Neural progenitor cell (in vitro differentiated cells): ENCODE results near the gene SCUBE3. TPM values are rescaled to one million over a fixed set of nuclear protein-coding genes. Genes with fewer than 3 reads are reported as not detected.

ENCODE experiments used
- DNase-seq: peaks from one replicate; pipeline ENCODE4 v3.0.0-alpha.2; 2016; ENCODE audit warnings: low spot score
- H2AFZ ChIP-seq: fragments of 200-600 bp; sonication (generic); replicated peaks from 2 replicates; pipeline ENCODE4 v1.6.1; 2016; ENCODE audit warnings: antibody characterized with exemption
- H3F3A ChIP-seq: fragments of 200-600 bp; sonication (generic); 2 replicates; pipeline ENCODE4 v1.6.1; 2016; ENCODE audit warnings: antibody characterized with exemption, low read depth
- H3K27ac ChIP-seq: fragments of 200-600 bp; sonication (generic); 2 replicates; pipeline ENCODE4 v1.5.1; 2016; ENCODE audit warnings: mild to moderate bottlenecking
- H3K27me3 ChIP-seq: fragments of 200-600 bp; sonication (generic); 2 replicates; pipeline ENCODE4 v1.6.1; 2016; ENCODE audit warnings: mild to moderate bottlenecking, moderate library complexity
- H3K36me3 ChIP-seq: fragments of 200-600 bp; sonication (generic); 2 replicates; pipeline ENCODE4 v1.5.1; 2016
- H3K4me1 ChIP-seq: fragments of 200-600 bp; sonication (generic); 2 replicates; pipeline ENCODE4 v1.6.1; 2016; ENCODE audit warnings: mixed run types
- H3K4me2 ChIP-seq: fragments of 200-600 bp; sonication (generic); 2 replicates; pipeline ENCODE4 v1.6.1; 2016
- H3K4me3 ChIP-seq: fragments of 200-600 bp; sonication (generic); 2 replicates; pipeline ENCODE4 v1.5.1; 2016
- H3K79me2 ChIP-seq: fragments of 200-600 bp; sonication (generic); 2 replicates; pipeline ENCODE4 v1.6.1; 2016; ENCODE audit warnings: low read depth
- H3K9ac ChIP-seq: fragments of 200-600 bp; sonication (generic); 2 replicates; pipeline ENCODE4 v1.6.1; 2016
- H3K9me3 ChIP-seq: fragments of 200-600 bp; sonication (generic); 2 replicates; pipeline ENCODE4 v1.5.1; 2016; ENCODE audit warnings: low read depth
- H4K20me1 ChIP-seq: fragments of 200-600 bp; sonication (generic); 2 replicates; pipeline ENCODE4 v1.6.1; 2016; ENCODE audit warnings: low read depth
- H3K27ac Mint-ChIP-seq: 3 replicates; pipeline ENCODE4 v1.8.0; 2021; ENCODE audit warnings: mixed read lengths
- H3K27me3 Mint-ChIP-seq: 2 replicates; pipeline ENCODE4 v1.8.0; 2022; ENCODE audit warnings: low read depth, mild to moderate bottlenecking, inconsistent platforms, moderate library complexity, mixed read lengths; ENCODE audit not compliant: insufficient read depth
- H3K36me3 Mint-ChIP-seq: 3 replicates; pipeline ENCODE4 v1.8.0; 2021; ENCODE audit warnings: mixed read lengths
- H3K4me1 Mint-ChIP-seq: 3 replicates; pipeline ENCODE4 v1.8.0; 2021; ENCODE audit warnings: mixed read lengths
- H3K4me3 Mint-ChIP-seq: 3 replicates; pipeline ENCODE4 v1.8.0; 2021; ENCODE audit warnings: mild to moderate bottlenecking, moderate library complexity, mixed read lengths
- H3K9me3 Mint-ChIP-seq: 3 replicates; pipeline ENCODE4 v1.8.0; 2020; ENCODE audit warnings: mixed read lengths
- EZH2 ChIP-seq: fragments of 200-600 bp; sonication (generic); IDR thresholded peaks from 2 replicates; pipeline ENCODE4 v1.6.1; 2017; ENCODE audit warnings: antibody characterized with exemption, mild to moderate bottlenecking, moderate library complexity
- EZH2phosphoT487 ChIP-seq: fragments of 200-600 bp; sonication (generic); IDR thresholded peaks from 2 replicates; pipeline ENCODE4 v1.6.1; 2017; ENCODE audit warnings: antibody characterized with exemption
- total RNA-seq: library from RNA; depleted of rRNA; stranded (reverse); fragments of >200 nt; gene quantifications from 2 replicates; pipeline ENCODE4 v1.2.3, GENCODE V29; 2015; ENCODE audit warnings: low replicate concordance
- TF ChIP-seq, protein P1 (sequence below): fragments of 200-600 bp; sonication (generic); IDR thresholded peaks from 2 replicates; pipeline ENCODE4 v1.5.1; 2017; ENCODE audit warnings: antibody characterized with exemption, mild to moderate bottlenecking

Gene SCUBE3
- 9.0 and 11.4 TPM in 2 replicates for total RNA-seq

DNA sequence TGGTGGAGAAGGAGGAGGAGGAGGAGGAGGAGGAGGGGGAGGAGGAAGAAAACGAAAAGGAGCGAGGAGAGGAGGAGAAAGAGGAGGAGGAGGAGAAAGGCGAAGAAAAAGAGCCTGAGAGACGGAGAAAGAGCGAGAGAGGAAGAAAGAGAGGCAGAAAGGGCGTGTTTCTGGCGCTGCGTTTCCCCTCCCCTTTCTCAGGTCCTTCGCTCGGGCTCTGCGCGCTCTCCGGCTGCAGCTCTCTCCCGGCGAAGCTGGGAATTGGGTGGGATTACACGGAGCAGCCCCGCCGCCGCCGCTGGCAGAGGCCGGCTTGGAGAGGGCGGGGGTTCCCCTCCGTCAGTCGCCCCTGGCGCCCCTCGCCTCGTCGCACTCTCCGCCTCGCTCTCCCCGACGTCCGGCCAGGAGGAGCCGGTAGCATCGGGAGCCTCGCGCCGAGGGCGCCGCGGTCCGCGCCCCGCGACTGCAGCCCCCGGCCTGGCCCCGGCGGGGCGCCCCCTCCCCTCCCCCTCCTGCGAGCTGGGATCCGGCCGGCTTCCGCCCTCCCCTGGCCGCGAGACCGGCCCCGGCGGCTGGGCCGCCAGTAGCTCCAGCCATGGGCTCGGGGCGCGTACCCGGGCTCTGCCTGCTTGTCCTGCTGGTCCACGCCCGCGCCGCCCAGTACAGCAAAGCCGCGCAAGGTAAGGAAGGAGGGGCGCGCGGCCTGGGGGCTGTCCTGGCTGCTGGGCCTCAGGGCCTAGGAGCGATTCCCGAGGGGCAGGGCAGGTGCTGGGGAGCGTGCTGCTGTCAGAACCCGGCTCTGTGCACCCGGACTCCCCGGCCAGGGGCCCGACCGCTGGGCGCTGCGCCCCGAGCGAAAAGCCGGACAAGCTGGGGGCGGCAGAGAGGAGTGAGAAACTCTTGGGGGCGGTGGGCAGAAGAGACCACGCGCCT is at the start of gene SCUBE3:
TSS of gene SCUBE3 (plus strand) at position 133 of the 933 bp plus-strand sequence. CDS start at position 596, 463 bp downstream.
- H3K4me1 ChIP-seq, result peaks cover 48% of the 10 kb centered on the region
- no peaks in the 10 kb centered on the region for H3K9me3 ChIP-seq
- H4K20me1 ChIP-seq, result peaks cover 42% of the 10 kb centered on the region
- peaks cover 9% of the 10 kb centered on the region for H3K27me3 Mint-ChIP-seq
- H2AFZ ChIP-seq, result peak within 1 kb of the TSS; percentile 80
- H3K79me2 ChIP-seq, result peaks cover 39% of the 10 kb centered on the region
- H3K36me3 Mint-ChIP-seq, result no peaks in the 10 kb centered on the region
- no peaks in the 10 kb centered on the region for H3K9me3 Mint-ChIP-seq
- no peaks in the 10 kb centered on the region for H3K36me3 ChIP-seq
- peak; percentile 93 for DNase-seq
- peaks cover 45% of the 10 kb centered on the region for H3K27me3 ChIP-seq
- H3K27ac ChIP-seq, result peak within 1 kb of the TSS; percentile 93
- H3K4me3 ChIP-seq, result peak within 1 kb of the TSS; percentile 73
- peak within 1 kb of the TSS; percentile 41 for H3K9ac ChIP-seq
- H3F3A ChIP-seq, result peaks cover 54% of the 10 kb centered on the region
- peak within 1 kb of the TSS; percentile 99 for H3K27ac Mint-ChIP-seq
- H3K4me3 Mint-ChIP-seq, result peak within 1 kb of the TSS; percentile 90
- peaks cover 65% of the 10 kb centered on the region for H3K4me1 Mint-ChIP-seq
- TF ChIP-seq, protein P1, sequence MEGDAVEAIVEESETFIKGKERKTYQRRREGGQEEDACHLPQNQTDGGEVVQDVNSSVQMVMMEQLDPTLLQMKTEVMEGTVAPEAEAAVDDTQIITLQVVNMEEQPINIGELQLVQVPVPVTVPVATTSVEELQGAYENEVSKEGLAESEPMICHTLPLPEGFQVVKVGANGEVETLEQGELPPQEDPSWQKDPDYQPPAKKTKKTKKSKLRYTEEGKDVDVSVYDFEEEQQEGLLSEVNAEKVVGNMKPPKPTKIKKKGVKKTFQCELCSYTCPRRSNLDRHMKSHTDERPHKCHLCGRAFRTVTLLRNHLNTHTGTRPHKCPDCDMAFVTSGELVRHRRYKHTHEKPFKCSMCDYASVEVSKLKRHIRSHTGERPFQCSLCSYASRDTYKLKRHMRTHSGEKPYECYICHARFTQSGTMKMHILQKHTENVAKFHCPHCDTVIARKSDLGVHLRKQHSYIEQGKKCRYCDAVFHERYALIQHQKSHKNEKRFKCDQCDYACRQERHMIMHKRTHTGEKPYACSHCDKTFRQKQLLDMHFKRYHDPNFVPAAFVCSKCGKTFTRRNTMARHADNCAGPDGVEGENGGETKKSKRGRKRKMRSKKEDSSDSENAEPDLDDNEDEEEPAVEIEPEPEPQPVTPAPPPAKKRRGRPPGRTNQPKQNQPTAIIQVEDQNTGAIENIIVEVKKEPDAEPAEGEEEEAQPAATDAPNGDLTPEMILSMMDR, result no peak
- peak; percentile 62 for TF ChIP-seq EZH2
- TF ChIP-seq EZH2phosphoT487, result no peak
- H3K4me2 ChIP-seq, result peak within 1 kb of the TSS; percentile 91

GRCh38 chr6:35164277-35164676 is 49.5 kb upstream of the SCUBE3 start:
- Histone ChIP-seq H3K4me3 (no peak overlapping the region), H3F3A (peaks cover 7% of the 10 kb centered on the region), H3K27ac (no peak overlapping the region), H3K36me3 (no peaks in the 10 kb centered on the region), H3K4me1 (peaks cover 33% of the 10 kb centered on the region), H3K9me3 (no peaks in the 10 kb centered on the region), H3K79me2 (no peaks in the 10 kb centered on the region), H4K20me1 (no peaks in the 10 kb centered on the region), H3K27me3 (no peaks in the 10 kb centered on the region), H3K4me2 (no peak overlapping the region), H3K9ac (no peak overlapping the region), H2AFZ (no peak overlapping the region)
- Mint-ChIP-seq H3K4me3 (no peak overlapping the region), H3K36me3 (no peaks in the 10 kb centered on the region), H3K27ac (no peak overlapping the region), H3K4me1 (peaks cover 45% of the 10 kb centered on the region), H3K27me3 (peaks cover 9% of the 10 kb centered on the region), H3K9me3 (peaks cover under 1% of the 10 kb centered on the region)
- DNase-seq, result no peak
- TF ChIP-seq EZH2, result no peak
- no peak for TF ChIP-seq EZH2phosphoT487
- TF ChIP-seq, protein P1, result no peak

DNA sequence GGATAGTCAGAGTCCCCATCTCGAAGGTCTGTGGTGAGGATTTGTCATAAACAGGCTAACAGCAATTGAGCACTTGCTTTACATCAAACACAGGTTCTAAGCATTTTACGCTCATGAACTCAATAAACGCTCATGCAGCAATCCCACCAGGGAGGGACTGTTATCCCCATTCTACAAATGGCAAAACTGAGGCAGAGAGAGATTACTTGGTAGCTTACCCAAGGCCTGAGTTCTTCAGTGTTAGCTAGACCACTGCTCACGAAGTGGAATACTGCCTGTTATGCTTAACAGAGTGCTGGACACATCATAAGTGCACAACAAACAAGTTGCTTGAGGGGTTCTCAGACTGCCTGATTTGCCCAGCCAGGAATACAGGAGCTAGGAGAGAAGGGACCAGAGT is 48.9 kb upstream of the SCUBE3 start:
- peaks cover 33% of the 10 kb centered on the region for H3K4me1 ChIP-seq
- no peak overlapping the region for H3K4me2 ChIP-seq
- TF ChIP-seq, protein P1, result no peak
- TF ChIP-seq EZH2, result no peak
- no peak for TF ChIP-seq EZH2phosphoT487
- no peaks in the 10 kb centered on the region for H3K36me3 ChIP-seq
- no peak overlapping the region for H3K27ac Mint-ChIP-seq
- H3K27me3 ChIP-seq, result no peaks in the 10 kb centered on the region
- peaks cover 12% of the 10 kb centered on the region for H3K27me3 Mint-ChIP-seq
- H3K27ac ChIP-seq, result no peak overlapping the region
- no peak overlapping the region for H3K4me3 ChIP-seq
- H3K9me3 Mint-ChIP-seq, result peaks cover 5% of the 10 kb centered on the region
- H3K9ac ChIP-seq, result no peak overlapping the region
- H3K79me2 ChIP-seq, result no peaks in the 10 kb centered on the region
- peaks cover 7% of the 10 kb centered on the region for H3F3A ChIP-seq
- H4K20me1 ChIP-seq, result no peaks in the 10 kb centered on the region
- no peak for DNase-seq
- H3K9me3 ChIP-seq, result no peaks in the 10 kb centered on the region
- no peak overlapping the region for H3K4me3 Mint-ChIP-seq
- no peak overlapping the region for H2AFZ ChIP-seq
- no peaks in the 10 kb centered on the region for H3K36me3 Mint-ChIP-seq
- peaks cover 50% of the 10 kb centered on the region for H3K4me1 Mint-ChIP-seq
